GM19328 (cell line): ENCODE measurements around the gene LPO.

Source experiments
- ATAC-seq: cut with Tn5 transposase; IDR thresholded peaks from one replicate; pipeline ENCODE4 v1.9.1; 2021; ENCODE audit warnings: mild to moderate bottlenecking, moderate library complexity; ENCODE audit not compliant: unreplicated experiment

LPO gene

GRCh38 chr17:58253082-58253481 is 14.7 kb downstream of the LPO start:
- no peak for ATAC-seq

- no peak for ATAC-seq
Measured at GRCh38 chr17:58254803-58255202, 16.4 kb downstream of the LPO start.

GRCh38 chr17:58262149-58262548 is 23.8 kb downstream of the LPO start:
- no peak for ATAC-seq

GRCh38 chr17:58263773-58264172 is 25.4 kb downstream of the LPO start:
- no peak for ATAC-seq

GRCh38 chr17:58264407-58265103 is 26.2 kb downstream of the LPO start:
- no peak for ATAC-seq

GRCh38 chr17:58265271-58265670 is 26.9 kb downstream of the LPO start:
- ATAC-seq: no peak

- no peak for ATAC-seq
Measured at GRCh38 chr17:58265902-58266875, 27.8 kb downstream of the LPO start.

GRCh38 chr17:58267347-58268324 is 29.3 kb downstream of the LPO start:
- no peak for ATAC-seq

- ATAC-seq: no peak
Measured at GRCh38 chr17:58268326-58268725, 29.9 kb downstream of the LPO start.

GRCh38 chr17:58268774-58269556 is 30.6 kb downstream of the LPO start:
- no peak for ATAC-seq

- no peak for ATAC-seq
Measured at GRCh38 chr17:58269557-58270291, 31.3 kb downstream of the LPO start.

- ATAC-seq: no peak
Measured at GRCh38 chr17:58270476-58271215, 32.3 kb downstream of the LPO start.

GRCh38 chr17:58271216-58271931 is 33.0 kb downstream of the LPO start:
- no peak for ATAC-seq

GRCh38 chr17:58272367-58273280 is 34.2 kb downstream of the LPO start:
- ATAC-seq: no peak

- no peak for ATAC-seq
Measured at GRCh38 chr17:58273453-58274104, 35.2 kb downstream of the LPO start.

GRCh38 chr17:58275417-58275816 is 37.0 kb downstream of the LPO start:
- ATAC-seq: no peak
